HG02840 (cell line): ENCODE data around the gene PRKAG2.
"Not testable (repeated sequence)": the region's sequence is repeated elsewhere in the genome, so short reads cannot be mapped to it uniquely, and the experiment has no call there.

Experiments used
- ATAC-seq: cut with Tn5 transposase; IDR thresholded peaks from one replicate; pipeline ENCODE4 v1.9.1; 2021; ENCODE audit warnings: mild to moderate bottlenecking, moderate library complexity, moderate number of reproducible peaks; ENCODE audit not compliant: unreplicated experiment, low FRiP score

PRKAG2 gene

GRCh38 chr7:151838072-151838471, 38.8 kb downstream of the PRKAG2 start:
- no peak for ATAC-seq

- ATAC-seq = no peak
Observed at GRCh38 chr7:151837285-151838042, 39.5 kb downstream of the PRKAG2 start.

- ATAC-seq = no peak
Observed at GRCh38 chr7:151836927-151837205, 40.0 kb downstream of the PRKAG2 start.

- ATAC-seq = no peak
Observed at GRCh38 chr7:151836191-151836926, 40.6 kb downstream of the PRKAG2 start.

GRCh38 chr7:151835636-151836035, 41.3 kb downstream of the PRKAG2 start:
- no peak for ATAC-seq

GRCh38 chr7:151834271-151835035, 42.5 kb downstream of the PRKAG2 start:
- ATAC-seq = no peak

GRCh38 chr7:151833691-151834090, 43.2 kb downstream of the PRKAG2 start:
- no peak for ATAC-seq

GRCh38 chr7:151833213-151833651, 43.7 kb downstream of the PRKAG2 start:
- ATAC-seq = no peak

- no peak for ATAC-seq
Observed at GRCh38 chr7:151832656-151833055, 44.3 kb downstream of the PRKAG2 start.

GRCh38 chr7:151832138-151832537, 44.8 kb downstream of the PRKAG2 start:
- no peak for ATAC-seq

- no peak for ATAC-seq
Observed at GRCh38 chr7:151831606-151832005, 45.3 kb downstream of the PRKAG2 start.

- ATAC-seq = no peak
Observed at GRCh38 chr7:151830121-151830830, 46.6 kb downstream of the PRKAG2 start.

- ATAC-seq = no peak
Observed at GRCh38 chr7:151829707-151830106, 47.2 kb downstream of the PRKAG2 start.

- ATAC-seq = no peak
Observed at GRCh38 chr7:151827620-151828019, 49.3 kb downstream of the PRKAG2 start.

GRCh38 chr7:151826316-151826715, 50.6 kb downstream of the PRKAG2 start:
- not testable (repeated sequence) for ATAC-seq

GRCh38 chr7:151825721-151826120, 51.2 kb downstream of the PRKAG2 start:
- ATAC-seq = no peak

- no peak for ATAC-seq
Observed at GRCh38 chr7:151824373-151824933, 52.5 kb downstream of the PRKAG2 start.

GRCh38 chr7:151823566-151824372, 53.1 kb downstream of the PRKAG2 start:
- no peak for ATAC-seq

GRCh38 chr7:151822541-151823181, 54.3 kb downstream of the PRKAG2 start:
- ATAC-seq = no peak
